ENCODE results near the gene ZNF816.
"Not testable (repeated sequence)": the region's sequence is repeated elsewhere in the genome, so short reads cannot be mapped to it uniquely, and the experiment has no call there.

Gene ZNF816

GRCh38 chr19:52923778-52924593 is 38.7 kb downstream of the ZNF816 start:
- DNase-seq = no peak

GRCh38 chr19:52922841-52923777 is 39.6 kb downstream of the ZNF816 start, which contains the start of gene ZNF888:
ZNF888 (minus strand) TSS chr19:52923428; CDS start chr19:52917873, 5,555 bp downstream.
- DNase-seq = peak; percentile 79

GRCh38 chr19:52917531-52917930 is 45.1 kb downstream of the ZNF816 start:
- DNase-seq = no peak

- no peak for DNase-seq
These were observed 52.0 kb downstream of the ZNF816 start for GRCh38 chr19:52910648-52911047.

GRCh38 chr19:52904052-52904780 is 58.5 kb downstream of the ZNF816 start:
- DNase-seq = not testable (repeated sequence)

- DNase-seq = no peak
These were observed 60.8 kb downstream of the ZNF816 start for GRCh38 chr19:52901842-52902241.

All from activated T-cell treated with anti-CD3 and anti-CD28 coated beads for 4 hours (primary cell).